ENCODE measurements around the gene RNF34.
"Not testable (repeated sequence)": the region's sequence is repeated elsewhere in the genome, so short reads cannot be mapped to it uniquely, and the experiment has no call there.

The RNF34 gene

DNA sequence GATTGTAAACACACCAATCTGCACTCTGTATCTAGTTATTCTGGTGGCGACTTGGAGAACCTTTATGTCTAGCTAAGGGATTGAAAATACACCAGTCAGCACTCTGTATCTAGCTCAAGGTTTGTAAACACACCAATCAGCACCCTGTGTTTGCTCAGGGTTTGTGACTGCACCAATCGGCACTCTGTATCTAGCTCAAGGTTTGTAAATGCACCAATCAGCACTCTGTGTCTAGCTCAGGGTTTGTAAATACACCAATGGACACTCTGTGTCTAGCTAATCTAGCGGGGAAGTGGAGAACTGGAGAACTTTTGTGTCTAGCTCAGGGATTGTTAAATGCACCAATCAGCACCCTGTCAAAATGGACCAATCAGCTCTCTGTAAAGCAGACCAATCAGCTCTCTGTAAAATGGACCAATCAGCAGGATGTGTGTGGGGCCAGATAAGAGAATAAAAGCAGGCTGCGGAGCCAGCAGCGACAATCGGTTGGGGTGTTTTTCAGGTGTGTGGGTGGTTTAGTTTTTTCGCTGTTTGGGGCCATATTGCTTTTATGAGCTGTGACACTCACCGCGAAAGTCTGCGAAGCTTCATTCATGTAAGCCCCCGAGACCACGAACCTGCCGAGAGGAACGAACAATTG lies 24.9 kb upstream of the RNF34 start:
- not testable (repeated sequence) for H3K9me3 Mint-ChIP-seq; H3K4me3 Mint-ChIP-seq; H3K36me3 Mint-ChIP-seq (ENCODE audit: low read depth); H3K27ac Mint-ChIP-seq; H3K4me1 Mint-ChIP-seq (ENCODE audit: low read depth)
- H3K27me3 Mint-ChIP-seq (ENCODE audit: low read depth) = peaks cover 11% of the 10 kb centered on the region

DNA sequence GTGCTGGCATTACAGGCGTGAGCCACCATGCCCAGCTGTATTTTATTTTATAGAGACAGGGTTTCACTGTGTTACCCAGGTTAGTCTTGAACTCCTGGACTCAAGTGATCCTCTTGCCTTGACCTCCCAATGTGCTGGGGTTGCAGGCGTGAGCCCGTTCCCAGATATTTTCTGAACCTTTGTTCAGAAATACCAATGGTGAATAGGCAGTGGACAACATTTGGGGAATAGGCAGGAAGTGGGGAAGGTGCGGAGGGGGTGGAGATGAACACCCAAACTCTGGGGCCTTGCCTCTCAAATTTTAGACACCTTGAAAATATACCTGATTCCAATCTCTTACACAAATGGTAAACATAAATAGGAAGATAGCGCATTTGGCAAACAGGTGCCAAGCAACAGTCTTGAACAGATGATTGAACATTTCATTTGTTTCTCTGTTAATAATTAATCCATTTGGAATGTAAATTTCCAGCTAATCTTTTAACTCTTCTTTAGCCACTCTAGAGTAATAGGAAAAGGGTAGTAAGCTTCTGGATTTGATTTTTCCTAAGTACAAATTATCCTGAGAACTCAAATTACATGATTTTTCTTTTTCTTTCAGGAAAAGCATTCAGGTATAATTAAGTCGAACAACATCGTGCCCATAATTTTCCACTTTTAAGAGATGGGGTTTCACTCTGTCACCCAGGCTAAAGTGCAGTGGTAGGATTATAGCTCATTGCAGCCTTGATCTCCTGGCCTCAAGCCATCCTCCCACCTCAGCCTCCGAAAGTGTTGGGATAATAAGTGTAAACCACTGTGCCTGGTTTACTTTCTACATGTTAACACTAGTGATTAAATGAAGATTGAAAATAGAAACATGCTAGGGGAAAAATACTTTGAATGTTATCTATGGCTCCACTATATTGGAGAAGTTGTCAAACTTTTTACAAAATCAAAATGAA lies 22.9 kb upstream of the RNF34 start:
- H3K36me3 Mint-ChIP-seq (ENCODE audit: low read depth) = no peaks in the 10 kb centered on the region
- no peaks in the 10 kb centered on the region for H3K4me1 Mint-ChIP-seq (ENCODE audit: low read depth)

DNA sequence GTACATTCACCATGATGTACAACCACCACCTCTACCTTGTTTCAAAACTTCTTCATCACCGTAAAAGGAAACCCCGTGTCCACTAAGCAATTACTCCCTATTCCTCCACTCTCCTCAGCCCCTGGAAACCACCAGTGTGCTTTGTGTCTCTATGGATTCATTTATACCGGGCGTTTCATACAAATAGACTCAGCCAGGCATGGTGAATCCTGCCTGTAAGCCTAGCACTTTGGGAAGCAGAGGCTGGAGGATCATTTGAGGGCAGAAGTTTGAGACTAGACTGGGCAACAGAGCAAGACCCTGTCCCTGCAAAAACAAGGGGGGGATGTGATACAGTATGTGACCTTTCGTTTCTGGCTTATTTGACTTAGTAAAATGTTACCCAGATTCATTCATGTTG lies 21.2 kb upstream of the RNF34 start:
- H3K4me1 Mint-ChIP-seq (ENCODE audit: low read depth) = no peaks in the 10 kb centered on the region
- no peak overlapping the region for H3K27ac Mint-ChIP-seq
- no peak overlapping the region for H3K4me3 Mint-ChIP-seq
- H3K9me3 Mint-ChIP-seq = no peaks in the 10 kb centered on the region
- peaks cover 4% of the 10 kb centered on the region for H3K27me3 Mint-ChIP-seq (ENCODE audit: low read depth)
- no peaks in the 10 kb centered on the region for H3K36me3 Mint-ChIP-seq (ENCODE audit: low read depth)

More for the DNA sequence above, 22.9 kb upstream of the RNF34 start:
- peaks cover 8% of the 10 kb centered on the region for H3K27me3 Mint-ChIP-seq (ENCODE audit: low read depth)
- H3K4me3 Mint-ChIP-seq = no peak overlapping the region
- no peaks in the 10 kb centered on the region for H3K9me3 Mint-ChIP-seq
- H3K27ac Mint-ChIP-seq = no peak overlapping the region

DNA sequence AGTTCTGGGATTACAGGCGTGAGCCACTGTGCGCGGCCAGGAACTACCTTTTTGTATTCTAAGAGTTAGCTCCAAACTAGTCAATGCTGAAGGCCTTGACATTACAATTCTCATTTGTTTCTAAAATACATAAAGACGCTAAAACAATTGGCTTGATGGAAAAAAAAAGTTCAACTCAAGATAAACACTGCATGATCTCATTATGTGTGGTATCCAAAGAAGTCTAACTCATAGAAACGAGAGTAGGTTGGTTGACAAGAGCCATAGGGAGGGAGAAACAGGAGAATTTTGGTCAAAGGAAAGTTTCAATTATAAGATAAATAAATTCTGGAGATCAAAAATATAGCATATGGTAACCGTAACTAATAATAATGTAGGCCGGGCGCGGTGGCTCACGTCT lies 20.0 kb upstream of the RNF34 start:
- no peaks in the 10 kb centered on the region for H3K9me3 Mint-ChIP-seq
- no peak overlapping the region for H3K4me3 Mint-ChIP-seq
- no peak overlapping the region for H3K27ac Mint-ChIP-seq
- no peaks in the 10 kb centered on the region for H3K36me3 Mint-ChIP-seq (ENCODE audit: low read depth)
- H3K27me3 Mint-ChIP-seq (ENCODE audit: low read depth) = peaks cover 4% of the 10 kb centered on the region
- H3K4me1 Mint-ChIP-seq (ENCODE audit: low read depth) = no peaks in the 10 kb centered on the region

DNA sequence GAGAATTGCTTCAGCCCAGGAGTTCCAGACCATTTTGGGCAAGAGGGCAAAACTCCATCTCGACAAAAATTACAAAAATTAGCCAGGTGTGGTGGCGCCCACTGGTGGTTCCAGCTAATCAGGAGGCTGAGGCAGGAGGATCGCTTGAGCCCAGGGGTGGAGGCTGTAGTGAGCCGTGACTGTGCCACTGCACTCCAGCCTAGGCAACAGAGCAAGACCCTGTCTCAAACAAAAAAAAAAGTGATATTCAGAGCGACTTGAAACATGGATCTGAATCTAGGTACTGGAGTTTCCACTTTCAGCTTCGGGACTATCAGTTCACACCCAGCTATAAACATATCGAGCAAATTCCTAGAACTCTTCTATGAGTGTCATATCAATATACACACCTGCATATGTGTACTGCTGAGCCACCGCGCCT lies 16.3 kb upstream of the RNF34 start:
- no peaks in the 10 kb centered on the region for H3K36me3 Mint-ChIP-seq (ENCODE audit: low read depth)
- no peaks in the 10 kb centered on the region for H3K9me3 Mint-ChIP-seq
- H3K4me3 Mint-ChIP-seq = no peak overlapping the region
- peaks cover 8% of the 10 kb centered on the region for H3K27me3 Mint-ChIP-seq (ENCODE audit: low read depth)
- H3K27ac Mint-ChIP-seq = no peak overlapping the region
- peaks cover 5% of the 10 kb centered on the region for H3K4me1 Mint-ChIP-seq (ENCODE audit: low read depth)

DNA sequence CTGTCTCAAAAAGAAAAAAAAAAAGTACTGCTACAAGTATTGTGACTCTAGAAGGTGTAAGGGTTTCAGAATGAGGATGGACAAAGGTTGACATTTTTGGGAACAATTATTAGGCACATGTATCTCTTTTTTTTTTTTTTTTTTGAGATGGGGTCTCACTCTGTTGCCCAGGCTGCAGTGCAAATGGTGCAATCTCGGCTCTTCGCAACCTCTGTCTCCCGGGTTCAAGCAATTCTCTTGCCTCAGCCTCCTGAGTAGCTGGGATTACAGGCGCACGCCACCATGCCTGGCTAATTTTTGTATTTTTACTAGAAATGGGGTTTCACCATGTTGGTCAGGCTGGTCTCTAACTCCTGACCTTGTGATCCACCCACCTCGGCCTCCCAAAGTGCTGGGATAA lies 15.0 kb upstream of the RNF34 start:
- H3K27me3 Mint-ChIP-seq (ENCODE audit: low read depth); H3K36me3 Mint-ChIP-seq (ENCODE audit: low read depth); H3K4me1 Mint-ChIP-seq (ENCODE audit: low read depth); H3K4me3 Mint-ChIP-seq; H3K27ac Mint-ChIP-seq; H3K9me3 Mint-ChIP-seq: not testable (repeated sequence)

DNA sequence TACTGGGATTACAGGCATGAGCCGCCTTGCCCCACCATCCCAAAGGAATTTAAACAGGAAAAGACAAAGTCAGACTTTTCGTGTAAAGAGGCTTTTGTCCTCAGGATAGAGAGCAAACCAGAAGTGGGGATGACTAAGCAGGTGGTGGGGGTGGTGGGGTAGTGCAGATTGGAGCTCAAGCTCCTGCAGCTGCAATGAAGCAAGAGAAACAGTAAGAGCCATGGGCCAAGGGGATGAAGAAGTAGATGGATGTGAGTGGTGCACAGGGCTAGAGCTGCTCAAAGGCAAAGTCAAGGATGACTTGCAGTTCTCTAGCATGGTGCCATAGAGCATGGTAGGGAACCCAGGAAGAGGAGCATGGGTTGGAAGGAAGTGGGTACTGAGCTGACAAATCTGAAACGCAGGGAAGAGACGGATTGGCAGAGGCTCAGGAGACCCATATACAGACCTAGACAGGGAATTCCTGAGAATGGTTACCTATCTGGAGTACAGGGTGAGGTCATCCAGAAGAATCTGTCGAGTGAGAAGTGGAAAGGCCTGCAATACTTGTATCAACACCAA lies 11.4 kb upstream of the RNF34 start:
- H3K27me3 Mint-ChIP-seq (ENCODE audit: low read depth) = peaks cover 4% of the 10 kb centered on the region
- no peak overlapping the region for H3K4me3 Mint-ChIP-seq
- H3K4me1 Mint-ChIP-seq (ENCODE audit: low read depth) = peaks cover 18% of the 10 kb centered on the region
- no peaks in the 10 kb centered on the region for H3K9me3 Mint-ChIP-seq
- no peaks in the 10 kb centered on the region for H3K36me3 Mint-ChIP-seq (ENCODE audit: low read depth)
- peak overlapping the region; percentile 49 for H3K27ac Mint-ChIP-seq

DNA sequence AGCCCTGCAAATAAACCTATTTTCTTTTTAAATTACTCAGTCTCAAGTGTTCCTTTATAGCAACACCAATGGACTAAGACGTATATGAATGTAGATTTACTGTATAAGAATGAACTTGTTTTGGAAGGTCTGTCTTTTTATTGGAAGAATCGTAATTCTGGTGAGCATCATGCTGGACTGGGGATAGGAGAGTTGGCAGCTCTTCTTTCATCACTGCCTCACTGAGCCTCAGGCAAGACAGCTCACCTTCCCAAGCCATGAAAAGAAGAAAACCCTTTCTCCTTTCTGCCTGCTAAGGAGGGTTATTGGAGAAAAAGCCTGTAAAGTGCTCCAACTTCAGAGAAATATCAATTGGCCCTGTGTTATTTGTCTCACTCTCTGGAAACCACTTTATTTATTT lies 9.1 kb upstream of the RNF34 start:
- Mint-ChIP-seq H3K27ac (no peak overlapping the region), H3K9me3 (no peaks in the 10 kb centered on the region), H3K36me3 (ENCODE audit: low read depth) (no peaks in the 10 kb centered on the region), H3K4me3 (no peak overlapping the region), H3K4me1 (ENCODE audit: low read depth) (peaks cover 18% of the 10 kb centered on the region), H3K27me3 (ENCODE audit: low read depth) (no peaks in the 10 kb centered on the region)

DNA sequence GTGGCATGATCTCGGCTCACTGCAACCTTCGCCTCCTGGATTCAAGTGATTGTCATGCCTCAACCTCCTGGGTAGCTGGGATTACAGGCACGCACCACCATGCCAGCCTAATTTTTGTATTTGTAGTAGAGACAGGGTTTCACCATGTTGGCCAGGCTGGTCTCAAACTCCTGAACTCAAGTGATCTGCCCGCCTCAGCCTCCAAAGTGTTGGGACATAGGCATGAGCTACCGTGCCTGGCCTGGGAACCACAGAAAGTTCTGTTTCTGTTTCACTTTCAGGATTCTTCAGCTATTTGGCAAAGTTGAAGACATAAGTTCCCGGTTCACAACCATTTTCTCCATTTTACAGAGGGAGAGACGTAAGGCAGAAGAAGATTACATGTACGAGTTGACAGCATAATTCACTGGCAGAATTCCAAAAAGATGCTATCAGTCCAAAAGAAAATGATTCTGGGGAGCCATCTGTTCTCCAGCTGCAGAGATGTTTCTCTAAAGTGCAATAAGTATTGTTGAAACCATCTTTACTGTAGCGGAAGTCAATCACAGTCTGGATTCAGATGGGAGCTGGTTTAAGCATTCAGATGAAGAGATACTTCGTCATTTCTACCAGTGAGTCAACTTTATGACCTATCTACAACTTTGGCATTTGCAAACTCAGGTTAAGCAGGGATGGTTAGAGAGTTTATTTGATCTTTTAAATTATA lies 8.1 kb upstream of the RNF34 start:
- no peaks in the 10 kb centered on the region for H3K27me3 Mint-ChIP-seq (ENCODE audit: low read depth)
- H3K36me3 Mint-ChIP-seq (ENCODE audit: low read depth) = no peaks in the 10 kb centered on the region
- peak overlapping the region; percentile 81 for H3K27ac Mint-ChIP-seq
- peak overlapping the region; percentile 59 for H3K4me3 Mint-ChIP-seq
- H3K4me1 Mint-ChIP-seq (ENCODE audit: low read depth) = peaks cover 19% of the 10 kb centered on the region
- H3K9me3 Mint-ChIP-seq = no peaks in the 10 kb centered on the region

DNA sequence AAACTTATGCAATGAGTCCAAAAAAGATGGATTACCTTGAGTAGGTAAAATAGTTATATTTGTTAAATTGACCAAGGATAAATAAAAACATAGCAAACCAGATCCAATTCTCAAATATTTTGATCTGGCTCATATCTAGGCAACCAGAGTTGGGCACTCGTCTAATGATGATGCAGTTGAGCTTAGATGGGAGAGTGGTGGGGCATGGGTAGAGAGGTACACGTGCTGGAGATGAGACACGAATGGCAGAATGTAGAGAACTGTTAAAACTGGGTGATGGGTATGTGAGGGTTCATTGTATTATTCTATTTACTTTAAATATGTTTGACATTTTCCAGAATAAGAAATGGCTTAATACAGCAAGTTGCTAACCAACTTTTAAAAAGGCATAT lies 7.6 kb upstream of the RNF34 start:
- Mint-ChIP-seq H3K36me3 (ENCODE audit: low read depth) (no peaks in the 10 kb centered on the region), H3K9me3 (no peaks in the 10 kb centered on the region), H3K27me3 (ENCODE audit: low read depth) (no peaks in the 10 kb centered on the region), H3K4me3 (no peak overlapping the region), H3K27ac (peak overlapping the region; percentile 0), H3K4me1 (ENCODE audit: low read depth) (peaks cover 19% of the 10 kb centered on the region)

DNA sequence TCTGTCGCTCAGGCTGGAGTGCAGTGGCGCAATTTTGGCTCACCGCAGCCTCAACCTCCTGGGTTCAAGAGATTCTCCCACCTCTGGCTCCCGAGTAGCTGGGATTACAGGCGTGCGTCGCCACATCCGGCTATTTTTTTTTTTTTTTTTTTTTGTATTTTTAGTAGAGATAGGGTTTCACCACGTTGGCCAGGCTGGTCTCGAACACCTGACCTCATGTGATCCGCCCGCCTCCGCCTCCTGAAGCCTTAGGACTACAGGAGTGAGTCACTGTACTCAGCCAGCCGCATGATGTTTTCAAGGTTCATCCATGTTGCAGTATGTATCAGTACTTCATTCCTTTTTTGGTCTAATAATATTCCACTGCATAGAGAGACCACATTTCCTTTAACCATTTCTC lies 2.4 kb upstream of the RNF34 start:
- H3K27me3 Mint-ChIP-seq (ENCODE audit: low read depth) = no peaks in the 10 kb centered on the region
- no peak overlapping the region for H3K27ac Mint-ChIP-seq
- peaks cover 6% of the 10 kb centered on the region for H3K36me3 Mint-ChIP-seq (ENCODE audit: low read depth)
- H3K9me3 Mint-ChIP-seq = no peaks in the 10 kb centered on the region
- H3K4me3 Mint-ChIP-seq = no peak overlapping the region
- peaks cover 20% of the 10 kb centered on the region for H3K4me1 Mint-ChIP-seq (ENCODE audit: low read depth)

DNA sequence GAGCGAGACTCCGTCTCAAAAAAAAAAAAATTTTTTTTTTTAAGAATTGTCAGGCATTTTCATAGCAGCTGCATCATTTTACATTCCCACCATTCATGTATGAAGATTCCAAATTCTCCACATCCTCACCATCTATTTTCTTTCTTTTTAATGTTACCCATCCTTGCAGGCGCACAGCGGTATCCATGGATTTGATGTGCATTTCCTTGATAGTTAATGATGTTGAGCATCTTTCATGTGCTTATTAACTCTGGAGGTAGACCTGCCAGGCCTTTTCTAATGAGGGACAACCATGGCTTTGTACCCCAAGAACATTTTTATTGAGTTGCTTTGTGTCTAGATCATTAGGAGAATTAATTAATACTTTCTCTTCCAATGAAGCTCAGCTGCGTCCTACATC lies 1.6 kb upstream of the RNF34 start:
- Mint-ChIP-seq H3K9me3 (no peaks in the 10 kb centered on the region), H3K27ac (no peak overlapping the region), H3K4me1 (ENCODE audit: low read depth) (peaks cover 24% of the 10 kb centered on the region), H3K36me3 (ENCODE audit: low read depth) (peaks cover 6% of the 10 kb centered on the region), H3K4me3 (peak overlapping the region; percentile 98), H3K27me3 (ENCODE audit: low read depth) (no peaks in the 10 kb centered on the region)

DNA sequence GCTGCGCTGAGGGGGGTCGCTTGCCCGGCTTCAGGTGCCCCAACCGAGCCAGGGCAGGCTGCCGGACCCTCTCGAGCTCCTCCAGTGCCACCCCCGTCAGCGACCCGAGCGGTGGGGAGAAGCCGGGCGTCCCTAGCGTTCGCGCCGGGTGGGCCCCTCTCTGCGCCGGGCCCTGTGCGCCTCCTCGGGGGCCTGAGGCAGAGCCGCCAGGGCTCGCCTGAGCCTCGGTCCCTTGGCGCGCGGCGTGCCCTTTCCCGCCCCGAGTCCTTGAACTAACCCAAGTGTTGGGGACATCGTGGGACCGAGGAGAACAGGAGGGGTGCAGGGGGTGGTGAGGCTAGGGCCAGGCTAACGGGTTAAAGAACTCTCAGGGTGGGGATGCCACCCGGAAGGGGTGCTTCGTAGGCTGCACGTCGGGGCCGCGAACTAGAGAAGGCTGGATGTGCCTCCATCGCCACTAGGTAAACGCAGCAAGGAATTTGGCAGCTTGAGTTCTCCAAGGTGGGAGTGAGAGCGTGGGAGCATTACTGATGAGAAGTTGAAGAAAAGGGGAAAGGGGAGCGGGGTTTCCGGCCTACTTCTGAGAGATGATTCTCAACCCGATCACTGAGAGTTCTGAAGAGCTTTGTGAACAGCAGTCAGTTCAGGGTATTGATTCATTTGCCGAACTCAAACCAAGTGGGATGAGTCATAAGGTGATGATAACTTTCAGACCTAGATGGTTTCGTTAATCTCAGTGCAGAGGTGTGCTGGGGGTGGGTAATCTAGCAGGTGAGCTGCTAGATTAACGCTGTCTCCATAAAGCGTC lies 618 bp downstream of the RNF34 start:
- peak overlapping the region; percentile 98 for H3K4me3 Mint-ChIP-seq
- peak overlapping the region; percentile 94 for H3K27ac Mint-ChIP-seq
- H3K9me3 Mint-ChIP-seq = no peaks in the 10 kb centered on the region
- H3K36me3 Mint-ChIP-seq (ENCODE audit: low read depth) = peaks cover 10% of the 10 kb centered on the region
- peaks cover 24% of the 10 kb centered on the region for H3K4me1 Mint-ChIP-seq (ENCODE audit: low read depth)
- H3K27me3 Mint-ChIP-seq (ENCODE audit: low read depth) = no peaks in the 10 kb centered on the region

DNA sequence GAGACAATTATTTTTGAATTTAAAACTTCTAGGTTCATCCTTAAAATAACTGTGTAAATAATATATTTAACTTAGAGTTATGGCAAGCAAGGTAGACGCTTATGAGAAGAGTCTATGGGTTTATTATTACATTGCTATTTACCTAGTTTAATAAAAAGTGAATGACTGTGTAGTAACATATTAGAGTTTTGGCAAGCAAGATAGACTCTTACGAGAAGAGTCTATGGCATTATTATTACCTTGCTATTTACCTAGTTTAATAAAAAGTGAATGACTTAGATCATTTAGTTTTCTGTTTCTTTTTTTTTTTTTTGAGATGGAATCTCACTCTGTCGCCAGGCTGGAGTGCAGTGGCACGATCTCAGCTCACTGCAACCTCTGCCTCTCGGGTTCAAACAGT lies 3.8 kb downstream of the RNF34 start:
- Mint-ChIP-seq H3K27ac (no peak overlapping the region), H3K27me3 (ENCODE audit: low read depth) (no peaks in the 10 kb centered on the region), H3K4me1 (ENCODE audit: low read depth) (peaks cover 34% of the 10 kb centered on the region), H3K9me3 (no peaks in the 10 kb centered on the region), H3K4me3 (no peak overlapping the region), H3K36me3 (ENCODE audit: low read depth) (peaks cover 23% of the 10 kb centered on the region)
